NCI-H2227 (cell line): ENCODE results near the gene TMEM250.
"Not testable (repeated sequence)": the region's sequence is repeated elsewhere in the genome, so short reads cannot be mapped to it uniquely, and the experiment has no call there.

Source experiments
- DNase-seq: peaks from one replicate; lab custom pipeline; 2025; ENCODE audit not compliant: unreplicated experiment; lab: John Stamatoyannopoulos, UW

The TMEM250 gene

GRCh38 chr9:136118320-136119060 is at the start of gene TMEM250:
TSS of gene TMEM250 (minus strand) at chr9:136118875. CDS start at chr9:136116900, 1,975 bp downstream.
- peak; percentile 95 for DNase-seq

GRCh38 chr9:136163248-136163850 is 44.7 kb upstream of the TMEM250 start:
- no peak for DNase-seq

DNA sequence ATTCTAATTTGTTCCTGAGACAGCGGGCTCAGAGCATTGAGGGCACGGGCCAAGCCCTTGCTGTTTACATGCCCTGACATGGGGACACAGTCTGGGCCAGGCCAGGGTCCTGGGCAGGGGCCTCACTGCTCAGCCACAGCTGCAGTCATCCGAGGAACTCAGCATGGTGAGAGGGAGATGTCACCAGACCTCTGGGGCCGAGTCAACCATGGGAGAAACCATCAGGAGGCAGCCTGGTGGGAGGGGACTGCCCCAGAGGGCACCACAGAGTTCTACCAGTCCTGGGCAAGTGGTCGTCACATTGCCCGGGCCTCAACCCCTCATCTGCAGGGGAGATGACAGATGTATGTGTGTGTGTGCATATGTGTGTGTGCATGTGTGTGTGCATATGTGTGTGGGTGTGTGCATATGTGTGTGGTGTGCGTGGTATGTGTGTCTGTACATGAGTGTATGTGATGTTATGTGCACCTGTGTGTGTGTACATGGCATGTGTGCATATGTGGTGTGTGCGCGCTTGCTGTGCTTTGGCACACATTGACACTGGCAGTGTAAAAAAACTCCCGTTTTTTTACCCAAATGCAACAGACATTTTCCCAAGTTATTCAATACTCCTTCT is 42.4 kb upstream of the TMEM250 start:
- no peak for DNase-seq

GRCh38 chr9:136160381-136160841 is 41.7 kb upstream of the TMEM250 start:
- peak; percentile 33 for DNase-seq

DNA sequence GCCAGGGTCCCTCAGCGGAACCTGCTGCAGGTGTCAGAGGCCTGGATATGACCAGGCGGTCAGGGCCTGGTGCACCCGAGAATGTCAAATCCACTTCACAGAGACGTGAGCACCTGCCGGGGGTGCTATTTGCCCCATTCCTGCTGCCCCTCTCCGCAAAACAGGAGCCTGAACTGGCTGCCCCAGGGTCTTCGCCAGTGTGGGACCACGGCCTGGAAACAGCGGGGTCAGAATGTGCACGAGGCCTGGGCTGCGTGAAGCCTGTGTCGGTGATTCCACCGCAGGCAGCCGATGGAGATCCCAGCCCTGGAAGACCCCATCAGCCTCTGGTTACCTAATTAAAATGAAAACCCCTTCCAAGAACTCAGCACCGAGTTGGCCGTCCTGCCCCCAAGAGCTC is 41.2 kb upstream of the TMEM250 start:
- DNase-seq = no peak

GRCh38 chr9:136157477-136158265 is 39.0 kb upstream of the TMEM250 start:
- DNase-seq = no peak

- no peak for DNase-seq
Measured at GRCh38 chr9:136156209-136157120, 37.8 kb upstream of the TMEM250 start.

GRCh38 chr9:136155576-136155975 is 36.9 kb upstream of the TMEM250 start:
- no peak for DNase-seq

DNA sequence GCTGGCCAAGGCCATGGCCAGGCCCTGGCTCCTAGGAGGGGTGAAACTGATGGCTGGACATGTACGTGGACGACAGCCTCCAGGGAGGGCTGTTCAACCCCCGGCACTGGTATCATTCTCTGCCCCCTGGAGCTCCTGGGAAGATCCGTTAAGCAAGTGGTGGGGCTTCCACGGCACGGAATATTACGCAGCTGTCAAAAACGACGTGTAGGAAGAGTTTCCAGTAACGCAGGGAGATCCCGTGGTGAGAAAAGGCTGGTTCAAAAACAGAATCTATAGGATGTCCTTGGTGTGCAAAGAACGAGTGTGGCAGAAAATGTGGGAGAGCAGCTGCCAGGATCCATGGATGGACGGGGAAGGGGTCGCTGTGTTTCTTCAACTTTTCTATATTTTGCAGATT is 36.3 kb upstream of the TMEM250 start:
- DNase-seq = no peak

- DNase-seq = no peak
Measured at GRCh38 chr9:136153381-136154065, 34.8 kb upstream of the TMEM250 start.

DNA sequence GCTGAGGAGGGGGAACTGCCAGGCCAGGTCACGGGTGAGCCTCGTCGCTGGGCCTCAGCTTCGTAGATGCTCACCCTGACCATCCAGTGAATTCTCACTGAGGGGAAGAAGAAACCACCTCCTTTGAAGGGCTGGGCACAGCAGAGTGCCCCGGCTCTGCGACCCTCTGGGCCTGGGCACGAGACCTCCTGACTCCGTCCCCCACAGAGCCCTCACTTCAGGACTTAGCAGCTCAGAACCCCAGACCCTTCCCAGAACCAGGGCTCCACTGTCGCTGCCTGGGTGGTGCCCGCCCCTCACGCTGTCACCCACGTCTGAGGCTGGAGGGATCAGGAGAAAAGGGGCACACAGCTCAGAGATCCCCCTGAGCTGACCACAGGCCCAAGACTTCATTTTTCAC is 34.3 kb upstream of the TMEM250 start:
- DNase-seq = no peak

DNA sequence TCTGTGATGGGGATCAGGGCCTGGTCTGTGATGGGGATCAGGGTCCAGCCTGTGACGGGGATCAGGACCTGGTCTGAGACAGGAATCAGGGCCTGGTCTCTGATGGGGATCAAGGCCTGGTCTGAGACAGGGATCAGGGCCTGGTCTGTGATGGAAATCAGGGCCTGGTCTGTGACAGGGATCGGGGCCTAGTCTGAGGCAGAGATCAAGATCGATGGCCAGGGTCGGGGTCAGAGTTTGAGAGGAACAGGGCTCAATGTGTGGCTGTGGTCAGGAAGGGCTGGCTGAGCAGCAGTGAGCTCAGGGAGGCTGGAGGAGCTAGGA is 33.8 kb upstream of the TMEM250 start:
- no peak for DNase-seq

DNA sequence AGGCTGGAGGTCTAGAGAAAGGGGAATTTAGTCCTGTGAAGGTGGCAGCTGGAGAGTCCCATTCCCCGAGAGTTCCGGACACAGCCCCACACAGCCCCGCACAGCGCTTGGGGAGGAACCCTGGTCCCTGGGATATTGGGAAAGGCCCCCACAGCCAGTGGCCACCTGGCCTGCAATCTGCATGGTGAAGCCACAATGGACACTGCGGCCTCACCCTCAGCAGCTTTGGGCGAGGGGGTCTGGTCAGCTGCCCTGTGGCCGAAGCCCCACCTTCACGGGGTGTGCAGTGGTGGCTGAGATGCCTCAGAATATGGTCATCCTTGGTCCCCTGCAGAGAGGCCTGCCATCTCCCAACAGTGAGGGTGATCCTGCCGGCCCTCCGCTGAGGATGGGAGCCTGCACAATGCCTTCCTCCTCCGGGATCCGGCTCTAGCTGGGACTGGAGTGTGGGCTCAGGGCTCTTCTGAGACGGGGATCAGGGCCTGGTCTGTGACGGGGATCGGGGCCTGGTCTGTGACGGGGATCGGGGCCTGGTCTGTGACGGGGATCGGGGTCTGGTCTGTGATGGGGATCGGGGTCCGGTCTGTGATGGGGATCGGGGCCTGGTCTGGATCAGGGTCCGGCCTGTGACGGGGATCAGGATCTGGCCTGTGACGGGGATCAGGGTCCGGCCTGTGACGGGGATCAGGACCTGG is 33.3 kb upstream of the TMEM250 start:
- no peak for DNase-seq

GRCh38 chr9:136151214-136151804 is 32.6 kb upstream of the TMEM250 start:
- no peak for DNase-seq

DNA sequence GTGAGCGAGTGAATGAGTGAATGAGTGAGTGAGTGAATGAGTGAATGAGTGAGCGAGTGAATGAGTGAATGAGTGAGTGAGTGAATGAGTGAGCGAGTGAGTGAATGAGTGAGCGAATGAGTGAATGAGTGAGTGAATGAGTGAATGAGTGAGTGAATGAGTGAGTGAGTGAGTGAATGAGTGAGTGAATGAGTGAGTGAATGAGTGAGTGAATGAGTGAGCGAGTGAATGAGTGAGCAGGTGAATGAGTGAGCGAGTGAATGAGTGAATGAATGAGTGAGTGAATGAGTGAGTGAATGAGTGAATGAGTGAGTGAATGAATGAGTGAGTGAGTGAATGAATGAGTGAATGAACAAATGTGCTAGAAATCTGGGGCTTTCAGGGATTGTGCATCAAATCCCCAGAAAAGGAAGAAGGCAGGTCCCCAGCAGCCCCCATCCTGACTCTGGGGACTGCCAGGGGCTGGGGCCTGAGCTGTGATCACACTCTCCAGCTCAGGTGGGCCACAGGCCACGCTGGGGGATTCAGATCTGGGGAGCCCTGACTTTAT is 32.1 kb upstream of the TMEM250 start:
- DNase-seq = not testable (repeated sequence)

DNA sequence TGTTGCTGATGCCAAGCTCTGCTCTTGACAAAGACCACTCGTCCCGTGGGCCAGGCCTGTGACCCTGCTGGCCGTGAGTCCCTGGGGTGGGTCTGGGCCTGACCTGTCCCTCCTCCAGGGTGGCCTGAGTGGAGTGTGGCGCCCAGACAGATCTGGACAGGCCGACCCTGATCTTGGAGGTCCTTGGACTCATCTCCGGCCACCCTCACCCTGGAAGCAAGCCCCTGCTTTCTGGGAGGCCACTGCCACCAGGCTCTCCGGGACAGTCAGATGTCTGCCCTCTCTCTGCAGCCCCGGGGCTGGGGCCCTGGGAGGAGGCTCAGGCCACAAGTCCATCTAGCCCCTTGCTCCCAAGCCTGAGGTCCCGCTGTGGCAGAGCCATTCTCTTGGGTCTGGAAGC is 31.2 kb upstream of the TMEM250 start:
- no peak for DNase-seq

DNA sequence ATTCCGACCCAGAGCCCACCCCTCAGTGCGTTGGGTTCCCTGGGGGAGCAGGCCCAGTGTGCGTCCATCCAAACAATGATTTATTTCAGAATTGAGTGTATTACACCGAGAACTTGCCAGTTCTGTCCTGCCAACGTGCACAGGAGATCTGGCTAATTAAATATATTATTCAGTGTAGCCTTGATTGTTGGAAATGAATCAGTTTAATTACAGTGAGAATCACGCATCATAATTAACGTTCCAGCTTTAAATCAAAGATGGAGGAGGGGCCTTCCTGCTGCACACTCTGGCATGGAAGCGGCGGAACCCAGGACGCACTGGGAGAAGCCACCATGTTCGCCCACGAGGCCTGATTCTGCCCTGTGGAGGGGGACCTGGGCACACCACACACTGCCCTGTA is 30.7 kb upstream of the TMEM250 start:
- no peak for DNase-seq

DNA sequence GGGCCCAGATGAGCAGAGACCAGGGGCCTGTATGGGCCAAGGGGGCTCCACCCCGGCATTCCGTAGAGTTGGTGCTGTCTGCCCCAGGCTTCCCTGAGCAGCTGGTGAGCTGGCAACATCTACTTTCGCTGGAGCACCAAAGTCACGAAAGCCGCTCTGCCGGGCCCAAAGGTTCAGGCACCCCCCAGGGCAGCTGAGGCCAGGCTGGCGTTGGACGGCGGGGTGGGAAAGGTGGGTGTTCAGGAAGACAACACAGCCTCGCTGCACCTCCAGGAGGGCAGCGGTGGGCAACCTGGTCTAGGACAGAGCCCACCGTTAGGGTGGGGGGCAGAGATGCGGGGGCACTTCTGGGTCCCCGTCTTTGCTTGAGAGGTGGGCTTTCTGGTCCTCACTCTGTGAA is 30.1 kb upstream of the TMEM250 start:
- DNase-seq = no peak
